ENCODE data around the gene CNOT8. TPM values are rescaled to one million over a fixed set of nuclear protein-coding genes. Genes with fewer than 3 reads are reported as not detected.

Gene CNOT8
- total and polyA plus RNA-seq, 9 of the 15 experiments (the other 6 are each of a cell fraction or from before 2014, with no cell fraction given) = 15.2 to 68.9 (median 52.1) TPM

DNA sequence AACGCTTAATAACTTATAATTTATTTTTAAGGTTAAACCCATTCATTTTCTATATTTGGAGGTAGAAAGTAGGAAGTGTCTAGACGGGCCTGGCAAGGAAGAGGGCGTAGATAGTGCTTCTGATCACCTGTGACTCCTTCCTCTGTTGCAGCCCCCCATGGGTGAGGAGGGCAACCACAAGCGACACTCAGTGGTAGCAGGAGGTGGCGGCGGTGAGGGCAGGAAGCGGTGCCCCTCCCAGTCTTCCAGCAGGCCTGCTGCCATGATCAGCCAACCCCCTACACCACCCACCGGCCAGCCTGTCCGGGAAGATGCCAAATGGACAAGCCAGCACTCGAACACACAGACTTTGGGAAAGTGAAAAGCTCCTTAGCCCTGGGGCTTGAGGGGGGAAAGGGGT is 44.7 kb upstream of the CNOT8 start:
- no peaks in the 10 kb centered on the region for H3K9me1 ChIP-seq (ENCODE audit: control insufficient read depth, insufficient read depth, low read length)
- H3K9me3 ChIP-seq (replicated peaks; ENCODE audit: control insufficient read depth, insufficient read depth, low read depth, low read length) = no peaks in the 10 kb centered on the region
- TF ChIP-seq, protein P1, sequence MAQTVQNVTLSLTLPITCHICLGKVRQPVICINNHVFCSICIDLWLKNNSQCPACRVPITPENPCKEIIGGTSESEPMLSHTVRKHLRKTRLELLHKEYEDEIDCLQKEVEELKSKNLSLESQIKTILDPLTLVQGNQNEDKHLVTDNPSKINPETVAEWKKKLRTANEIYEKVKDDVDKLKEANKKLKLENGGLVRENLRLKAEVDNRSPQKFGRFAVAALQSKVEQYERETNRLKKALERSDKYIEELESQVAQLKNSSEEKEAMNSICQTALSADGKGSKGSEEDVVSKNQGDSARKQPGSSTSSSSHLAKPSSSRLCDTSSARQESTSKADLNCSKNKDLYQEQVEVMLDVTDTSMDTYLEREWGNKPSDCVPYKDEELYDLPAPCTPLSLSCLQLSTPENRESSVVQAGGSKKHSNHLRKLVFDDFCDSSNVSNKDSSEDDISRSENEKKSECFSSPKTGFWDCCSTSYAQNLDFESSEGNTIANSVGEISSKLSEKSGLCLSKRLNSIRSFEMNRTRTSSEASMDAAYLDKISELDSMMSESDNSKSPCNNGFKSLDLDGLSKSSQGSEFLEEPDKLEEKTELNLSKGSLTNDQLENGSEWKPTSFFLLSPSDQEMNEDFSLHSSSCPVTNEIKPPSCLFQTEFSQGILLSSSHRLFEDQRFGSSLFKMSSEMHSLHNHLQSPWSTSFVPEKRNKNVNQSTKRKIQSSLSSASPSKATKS (CRISPR knock-in tag; IDR thresholded peaks at IDR 0.05) = no peak
- no peak for TF ChIP-seq YY1 (IDR thresholded peaks at IDR 0.05; ENCODE audit: borderline replicate concordance in 1 of 3, control insufficient read depth in 1 of 3, extremely low read depth in 1 of 3, insufficient read depth in 3 of 3, insufficient read length in 1 of 3, insufficient replicate concordance in 2 of 3, low read depth in 1 of 3, low read length in 2 of 3)
- TF ChIP-seq PURB (CRISPR knock-in tag; IDR thresholded peaks at IDR 0.05; ENCODE audit: low read depth) = no peak
- BruUV-seq (replicated peaks) = no TSS peak
- POLR2A ChIA-PET = no interaction called here
- H3K79me2 ChIP-seq (ENCODE audit: control insufficient read depth, insufficient read depth, low read length) = peaks cover 7% of the 10 kb centered on the region; the same call in 1 of the 3 replicates
- DNase-seq (ENCODE audit: extremely low read depth in 1 of 4, low spot score in 3 of 4) (no peak), FAIRE-seq (no peak), ATAC-seq (no peak)
- no peak overlapping the region for H3K4me3 ChIP-seq
- H3K4me2 ChIP-seq (ENCODE audit: insufficient read depth, low read length) = no peak overlapping the region
- 95% methylated on average over 10 of the region's 10 CpGs for WGBS (ENCODE audit: insufficient coverage, low coverage, missing lambda C conversion rate)
- H3K36me3 ChIP-seq (ENCODE audit: control insufficient read depth, insufficient read depth, low read length) = peaks cover 94% of the 10 kb centered on the region
- H3K9ac ChIP-seq (ENCODE audit: insufficient read depth in 1 of 2, low read depth in 2 of 2, low read length in 2 of 2) = 0 out of 4 replicates have a peak overlapping the region, but pooled peaks of 1 of the 2 experiments have one; percentile 36
- no peak overlapping the region for H3K27ac ChIP-seq (ENCODE audit: extremely low read depth, low read depth, low read length)
- in situ Hi-C loops (cut with MboI) (no loop called here), intact Hi-C loops (cut with micrococcal nuclease) (loop anchor here (2.0 kb wide), 1 partner anchor 59 kb away; the partner anchor contains the start of gene LARP1)
- H3K27me3 ChIP-seq (ENCODE audit: control insufficient read depth in 2 of 2, insufficient read depth in 2 of 2, low read length in 2 of 2) = no peaks in the 10 kb centered on the region
- peaks cover 13 to 20% of the 10 kb centered on the region in 2 experiments for H3K4me1 ChIP-seq (replicated peaks in 1 of 2; ENCODE audit: control insufficient read depth in 2 of 2, insufficient read depth in 2 of 2, low read length in 2 of 2)
- CTCF ChIA-PET (ENCODE audit: low intra/inter-chr PET ratio) = no interaction called here
- no peak overlapping the region for H2AFZ ChIP-seq (ENCODE audit: low read depth, low read length)
- H4K20me1 ChIP-seq (replicated peaks; ENCODE audit: control insufficient read depth, insufficient read depth, low read length) = peaks cover 5% of the 10 kb centered on the region; the same call in 1 of the 2 replicates
